ENCODE measurements around the gene RAB14.

The RAB14 gene

GRCh38 chr9:121201738-121202533, at the start of gene RAB14:
RAB14 (minus strand) TSS chr9:121201869; CDS start chr9:121193412, 8,457 bp downstream.
- DNase-seq, result peak; percentile 97

GRCh38 chr9:121249563-121249962, 47.9 kb upstream of the RAB14 start:
- no peak for DNase-seq

DNA sequence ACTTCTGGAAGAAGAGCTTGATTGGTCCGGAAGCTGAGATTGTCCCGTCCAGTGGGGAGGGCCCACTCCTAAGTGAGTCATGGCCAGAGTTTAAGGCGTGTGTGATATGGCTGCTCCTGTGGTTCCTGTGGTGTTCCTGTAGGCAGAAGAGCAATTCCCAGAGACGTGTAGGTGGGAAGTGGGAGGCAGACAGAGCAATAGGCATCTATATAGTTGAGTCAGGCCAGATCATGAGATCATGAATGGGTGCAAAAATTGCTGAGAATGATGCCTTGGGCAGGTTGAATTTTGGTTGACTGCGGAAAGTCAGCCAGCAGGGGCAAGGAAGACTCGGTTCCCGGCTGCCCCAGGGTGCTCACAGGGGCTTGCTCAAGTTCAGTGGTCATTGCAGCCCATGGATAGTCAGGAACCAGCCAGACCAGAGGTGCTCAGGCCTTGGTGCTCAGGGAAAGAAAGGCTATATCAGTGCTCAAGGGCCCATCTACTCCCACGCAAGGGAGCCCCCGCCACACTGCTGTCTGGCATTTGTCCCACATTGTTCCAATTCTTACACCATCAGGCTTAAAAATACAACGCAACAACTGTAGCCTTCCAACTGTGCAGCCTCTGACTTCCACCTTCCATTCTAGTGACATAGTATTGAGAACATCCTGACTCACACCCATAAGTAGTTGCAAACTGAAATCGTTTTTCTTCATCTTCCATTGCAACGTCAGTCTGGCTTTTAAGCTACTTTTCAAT, 45.3 kb upstream of the RAB14 start:
- no peak for DNase-seq

DNA sequence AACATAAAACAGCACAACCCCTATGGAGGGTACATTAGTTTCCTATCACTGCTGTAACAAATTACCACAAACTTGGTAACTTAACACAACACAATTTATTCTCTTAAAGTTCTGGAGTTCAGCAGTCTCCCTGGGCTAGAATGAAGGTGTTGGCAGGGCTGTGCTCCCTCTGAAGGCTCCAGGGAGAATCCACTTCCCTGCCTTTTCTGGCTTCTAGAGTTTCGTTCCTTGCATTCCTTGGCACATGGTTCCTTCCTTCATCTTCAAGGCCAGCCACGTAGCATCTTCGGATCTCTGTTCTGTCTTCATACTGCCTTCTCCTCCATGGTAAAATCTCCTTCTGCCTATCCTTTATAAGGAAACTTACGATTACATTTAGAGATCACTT, 41.3 kb upstream of the RAB14 start:
- no peak for DNase-seq

GRCh38 chr9:121242219-121242958, 40.7 kb upstream of the RAB14 start:
- DNase-seq, result no peak

GRCh38 chr9:121240472-121241135, 38.9 kb upstream of the RAB14 start:
- DNase-seq, result no peak

DNA sequence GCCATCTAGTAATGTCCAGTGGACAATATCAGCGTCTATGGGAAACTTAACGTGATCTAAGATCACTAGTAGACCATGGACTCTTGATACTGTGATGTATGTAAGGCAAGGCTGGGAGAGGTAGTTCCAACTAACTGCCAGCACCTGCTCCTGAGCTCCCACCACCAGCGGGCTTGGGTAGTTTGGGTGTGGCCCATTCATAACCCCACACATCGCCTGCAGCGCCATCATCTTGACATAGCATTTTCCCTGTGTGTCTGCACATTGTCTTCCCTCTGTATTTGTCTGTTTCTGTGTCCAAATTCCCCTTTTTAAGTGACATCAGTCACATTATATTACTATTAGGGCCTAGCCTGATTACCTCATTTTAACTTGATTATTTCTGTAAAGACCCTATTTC, 38.2 kb upstream of the RAB14 start:
- no peak for DNase-seq

DNA sequence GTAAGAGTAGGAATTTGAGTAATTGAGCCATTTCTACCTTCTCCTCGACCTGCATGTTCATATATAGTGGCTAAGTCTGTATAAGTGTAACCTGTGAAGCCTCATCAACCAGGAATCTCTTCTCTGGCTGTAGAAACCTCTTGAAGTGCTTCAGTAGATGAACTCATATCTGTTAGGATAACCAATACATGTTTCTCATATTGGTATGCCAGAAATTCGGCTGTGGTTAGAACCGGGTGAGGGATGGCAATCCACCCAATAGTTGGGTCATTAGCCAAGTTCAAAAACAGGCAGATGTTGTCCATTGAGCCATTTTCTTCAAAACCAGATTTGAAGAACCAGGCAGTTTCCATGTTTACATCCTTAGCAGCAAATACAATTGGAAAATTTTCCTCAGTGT, 37.4 kb upstream of the RAB14 start:
- DNase-seq, result no peak

- no peak for DNase-seq
Measured at GRCh38 chr9:121237916-121238315, 36.2 kb upstream of the RAB14 start.

DNA sequence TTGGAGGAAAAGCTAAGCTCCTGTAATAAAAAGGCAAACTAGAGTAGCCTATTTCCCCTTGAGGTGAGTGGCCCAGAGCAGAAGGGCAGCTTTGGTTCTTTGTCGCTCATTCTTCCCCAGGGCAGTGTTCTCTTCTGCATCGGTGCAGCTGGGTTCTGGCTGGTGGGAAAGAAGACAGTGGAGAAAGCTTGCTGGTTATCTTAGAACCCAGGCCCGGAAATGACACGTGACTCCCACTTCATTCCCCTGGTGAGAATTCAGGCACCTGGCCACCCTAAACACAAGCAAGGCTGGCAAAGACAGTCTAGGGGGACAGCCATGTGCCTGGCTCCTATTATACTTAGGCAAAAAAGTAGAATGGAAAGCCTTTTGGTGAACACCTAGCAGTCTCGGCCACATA, 33.8 kb upstream of the RAB14 start:
- no peak for DNase-seq

- DNase-seq, result no peak
Measured at GRCh38 chr9:121234832-121235161, 33.1 kb upstream of the RAB14 start.

- DNase-seq, result no peak
Measured at GRCh38 chr9:121233906-121234831, 32.5 kb upstream of the RAB14 start.

DNA sequence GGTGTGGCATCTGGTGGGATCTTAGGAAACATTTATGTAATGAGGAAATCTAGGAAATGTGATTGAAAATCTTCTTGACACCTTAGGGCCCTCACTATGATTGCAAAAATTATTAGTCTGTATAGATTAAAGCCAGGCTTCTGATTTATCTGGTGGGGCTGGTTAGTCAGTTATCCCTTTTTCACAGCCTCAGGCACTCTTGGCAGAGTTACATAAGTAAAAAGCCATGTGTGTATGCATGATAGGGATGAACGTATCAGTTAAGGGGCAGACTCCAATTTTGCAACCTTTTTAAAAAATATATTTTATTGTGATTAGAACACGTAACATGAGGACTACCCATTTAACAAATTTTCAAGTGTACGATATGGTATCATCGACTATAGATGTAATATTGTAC, 30.6 kb upstream of the RAB14 start:
- no peak for DNase-seq

- no peak for DNase-seq
Measured at GRCh38 chr9:121230256-121230655, 28.6 kb upstream of the RAB14 start.

- no peak for DNase-seq
Measured at GRCh38 chr9:121227862-121228261, 26.2 kb upstream of the RAB14 start.

DNA sequence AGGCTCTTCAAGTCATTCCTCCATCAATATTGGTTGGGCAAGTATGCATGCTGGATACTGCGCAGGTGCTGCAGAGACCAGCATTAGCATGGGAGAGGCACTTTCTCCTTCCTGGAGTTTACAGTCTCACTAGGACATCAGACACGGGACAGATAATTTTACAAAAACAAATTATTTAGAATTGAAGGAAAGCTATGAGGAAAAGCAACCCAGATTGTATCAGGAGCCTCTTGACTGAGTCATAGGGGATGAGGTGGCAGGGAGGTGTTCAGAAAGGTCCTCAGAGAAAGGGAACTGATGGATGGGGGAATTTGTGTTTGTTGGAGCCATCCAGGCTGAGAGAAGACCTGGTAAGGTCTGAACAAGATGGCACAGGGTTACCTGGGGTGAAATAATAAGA, 24.5 kb upstream of the RAB14 start:
- DNase-seq, result no peak

DNA sequence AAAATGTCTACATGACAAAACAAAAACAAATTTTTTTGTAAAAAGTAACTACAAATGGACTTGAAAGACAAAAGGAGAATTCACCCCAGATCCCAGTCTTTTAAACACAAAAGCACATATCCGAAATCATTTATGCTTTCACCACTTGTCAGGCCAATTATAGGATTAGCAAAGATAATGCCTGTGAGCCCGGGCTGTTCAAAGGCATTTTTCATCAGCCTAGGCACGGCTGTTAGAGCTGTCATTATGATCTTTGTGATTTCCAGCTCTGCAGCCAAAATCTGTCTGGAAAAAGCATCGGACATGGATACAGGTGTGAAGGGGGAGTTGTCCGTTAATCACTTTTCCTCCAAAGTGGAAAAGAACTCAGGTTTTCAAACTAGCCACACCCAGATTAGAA, 23.6 kb upstream of the RAB14 start:
- peak; percentile 13 for DNase-seq

GRCh38 chr9:121222524-121223171, 21.0 kb upstream of the RAB14 start:
- DNase-seq, result peak; percentile 62

- no peak for DNase-seq
Measured at GRCh38 chr9:121221664-121222055, 20.0 kb upstream of the RAB14 start.

- DNase-seq, result no peak
Measured at GRCh38 chr9:121220996-121221663, 19.5 kb upstream of the RAB14 start.

GRCh38 chr9:121219530-121219929, 17.9 kb upstream of the RAB14 start:
- DNase-seq, result no peak

All from NCI-H146 (cell line).